ENCODE data around the gene MYOCD.

Gene MYOCD

DNA sequence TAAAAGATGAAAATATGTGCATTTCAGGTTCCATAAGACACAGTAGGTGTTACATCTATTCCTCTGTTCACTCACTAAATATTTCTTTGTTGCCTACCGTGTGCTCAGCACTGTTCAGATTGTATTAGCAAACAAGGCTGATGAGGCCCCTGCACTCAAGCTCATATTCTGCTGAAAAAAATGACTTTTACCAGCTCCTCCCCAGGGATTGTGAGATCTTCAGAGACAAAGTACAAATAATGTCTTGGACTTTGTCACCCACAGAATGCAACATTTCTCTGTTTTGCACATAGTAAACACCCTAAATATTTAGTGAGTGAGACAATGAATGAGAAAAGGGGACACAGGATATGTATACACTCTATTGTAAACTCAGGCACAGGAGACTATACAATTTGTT is 21.9 kb upstream of the MYOCD start:
- DNase-seq (ENCODE audit: low spot score) = no peak

DNA sequence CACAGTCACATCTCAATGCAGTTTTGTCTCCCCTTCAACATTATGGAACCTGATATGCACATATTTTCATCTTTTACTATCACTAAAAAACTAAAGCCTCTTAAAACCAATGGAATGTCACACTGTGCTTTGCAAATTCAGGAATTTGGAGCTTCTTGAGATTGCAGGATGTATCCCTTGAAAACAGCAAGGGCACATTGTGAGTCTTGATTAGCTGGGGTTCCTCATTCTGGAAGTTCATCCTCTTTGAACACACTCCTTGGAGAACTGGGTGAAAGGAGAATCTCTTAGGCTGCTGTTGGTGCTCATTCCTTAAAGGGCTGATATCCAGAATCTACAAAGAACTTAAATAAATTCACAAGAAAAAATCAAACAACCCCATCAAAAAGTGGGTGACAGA is 21.1 kb upstream of the MYOCD start:
- no peak for DNase-seq (ENCODE audit: low spot score)

- DNase-seq (ENCODE audit: low spot score) = no peak
These were observed 18.8 kb upstream of the MYOCD start for GRCh38 chr17:12646761-12647422.

DNA sequence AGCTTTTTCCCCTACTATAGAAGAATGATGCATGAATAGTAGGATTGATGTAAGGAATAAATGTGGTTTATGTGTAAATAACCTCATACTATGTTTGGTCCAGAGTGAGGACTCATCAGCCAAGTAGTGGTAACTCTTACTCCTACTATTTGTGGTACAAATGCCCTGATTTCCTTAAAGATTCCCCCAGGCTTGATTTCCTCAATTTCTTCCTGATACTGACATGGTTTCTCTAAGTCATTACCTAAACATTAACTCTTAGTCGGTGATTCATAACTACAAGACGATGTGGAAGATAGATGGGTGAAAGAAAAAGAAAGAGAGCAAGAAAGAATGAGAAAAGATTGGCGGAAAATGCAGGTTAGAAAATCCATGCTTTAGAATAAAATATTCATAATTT is 17.2 kb upstream of the MYOCD start:
- DNase-seq (ENCODE audit: low spot score) = no peak

DNA sequence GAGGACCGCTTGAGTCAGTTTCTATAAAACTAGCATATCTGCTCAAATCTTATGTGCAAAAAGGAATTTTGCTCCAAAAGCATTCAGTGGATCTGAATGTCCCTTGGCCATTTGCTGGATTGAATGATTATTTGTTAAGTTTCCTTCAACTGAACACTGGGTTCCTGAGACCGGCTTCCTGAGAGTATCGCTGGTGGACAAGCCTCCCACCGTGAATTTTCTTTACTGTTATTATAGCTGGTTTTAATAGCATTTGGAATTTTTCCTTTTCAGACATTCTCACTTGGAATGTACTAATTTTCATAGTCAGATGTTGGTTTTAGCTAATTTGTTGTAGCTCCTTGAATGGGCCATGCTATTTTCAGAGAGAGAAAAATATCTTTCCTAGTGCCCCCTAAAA is 9.8 kb upstream of the MYOCD start:
- DNase-seq (ENCODE audit: low spot score) = no peak

DNA sequence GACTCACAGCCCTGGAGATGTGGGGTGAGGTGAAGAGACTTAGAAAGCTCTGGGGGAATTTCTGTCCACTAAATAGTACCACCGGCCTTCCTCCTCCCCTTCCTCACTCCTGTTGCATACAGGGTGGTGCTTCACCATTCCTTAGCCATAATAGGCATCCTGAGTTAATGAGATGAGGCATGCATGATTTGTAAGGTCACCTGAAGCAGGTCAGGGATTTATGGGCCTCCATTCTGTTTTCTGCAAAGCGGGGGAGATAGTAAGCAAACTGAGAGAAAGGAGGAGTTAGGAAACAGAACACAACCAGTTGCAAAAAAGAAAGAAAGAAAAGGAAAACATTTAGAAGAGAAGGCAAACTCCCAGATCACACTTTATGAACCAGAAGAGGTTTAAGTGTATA is 9.3 kb upstream of the MYOCD start:
- no peak for DNase-seq (ENCODE audit: low spot score)

DNA sequence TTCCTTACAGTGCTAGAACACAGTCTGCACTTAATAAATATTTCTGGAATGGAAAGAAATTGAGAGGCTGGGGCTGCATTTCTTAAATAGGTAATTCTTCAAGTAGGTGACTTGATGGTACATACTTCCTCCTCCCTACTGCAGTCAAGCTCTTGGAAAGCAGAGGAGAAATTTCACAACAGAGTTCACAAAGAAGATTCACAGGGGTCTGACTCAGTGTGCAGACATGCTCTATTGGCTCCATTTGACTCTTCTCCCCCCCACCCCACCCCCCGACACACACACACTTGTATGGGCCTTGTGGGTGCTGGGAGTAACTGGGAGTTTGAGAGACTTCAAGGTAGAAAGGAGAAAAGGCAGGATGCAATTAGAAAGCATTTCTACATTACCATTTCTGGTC is 6.2 kb upstream of the MYOCD start:
- DNase-seq (ENCODE audit: low spot score) = no peak

- no peak for DNase-seq (ENCODE audit: low spot score)
These were observed 1.4 kb upstream of the MYOCD start for GRCh38 chr17:12664252-12664651.

DNA sequence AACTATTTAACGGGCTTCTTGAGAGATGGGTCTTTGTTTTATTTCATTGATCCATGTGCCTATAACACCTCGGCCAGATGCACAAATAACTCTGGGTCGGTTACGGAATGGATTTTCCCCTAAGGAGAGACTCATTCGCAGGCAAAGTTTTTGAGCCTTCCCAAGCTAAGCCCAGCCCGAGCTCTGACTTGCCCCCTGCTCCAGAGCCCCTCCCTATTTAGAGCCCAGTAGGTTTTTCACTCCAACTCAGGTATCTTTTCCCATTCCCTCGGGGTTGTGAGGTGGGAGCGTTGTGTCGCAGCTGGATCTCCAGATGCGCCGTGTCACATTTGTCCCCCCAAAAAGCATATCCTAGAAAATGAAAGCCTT is 812 bp upstream of the MYOCD start:
- no peak for DNase-seq (ENCODE audit: low spot score)

GRCh38 chr17:12666718-12667117 is 1.0 kb downstream of the MYOCD start:
- DNase-seq (ENCODE audit: low spot score) = no peak

DNA sequence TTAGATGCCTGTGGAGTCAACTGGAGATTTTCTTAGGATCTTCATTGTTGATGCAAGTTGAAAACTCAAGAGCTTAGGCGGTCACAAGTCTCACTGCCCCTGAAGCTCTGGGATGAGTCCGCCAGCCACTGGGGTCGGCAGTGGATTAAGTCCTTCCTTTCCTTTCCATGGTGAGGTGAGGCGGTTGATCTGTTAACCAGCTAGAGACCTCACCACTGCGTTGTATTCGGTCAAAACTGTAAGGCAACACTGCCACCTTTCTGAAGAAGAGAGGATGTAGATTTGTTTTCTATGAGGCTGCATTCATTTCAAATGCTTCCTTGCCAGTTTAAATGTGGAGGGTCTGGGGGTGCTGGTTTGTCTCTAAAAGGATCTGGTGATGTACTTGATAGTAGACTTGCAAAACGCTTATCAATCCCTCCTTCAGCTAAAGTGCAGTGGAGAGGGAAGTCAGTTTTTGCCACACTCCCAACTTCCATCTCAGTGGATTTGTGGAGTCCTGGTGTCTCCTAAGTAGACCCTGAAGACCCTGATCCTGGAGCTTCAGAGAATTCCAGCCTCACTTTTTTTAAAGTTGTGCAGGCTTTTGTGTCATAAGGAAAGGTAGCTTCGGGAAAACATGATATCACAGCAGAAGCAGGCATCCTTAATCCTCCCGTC is 1.7 kb downstream of the MYOCD start:
- DNase-seq (ENCODE audit: low spot score) = no peak

- no peak for DNase-seq (ENCODE audit: low spot score)
These were observed 6.2 kb downstream of the MYOCD start for GRCh38 chr17:12671906-12672305.

GRCh38 chr17:12672947-12673346 is 7.3 kb downstream of the MYOCD start:
- DNase-seq (ENCODE audit: low spot score) = no peak

DNA sequence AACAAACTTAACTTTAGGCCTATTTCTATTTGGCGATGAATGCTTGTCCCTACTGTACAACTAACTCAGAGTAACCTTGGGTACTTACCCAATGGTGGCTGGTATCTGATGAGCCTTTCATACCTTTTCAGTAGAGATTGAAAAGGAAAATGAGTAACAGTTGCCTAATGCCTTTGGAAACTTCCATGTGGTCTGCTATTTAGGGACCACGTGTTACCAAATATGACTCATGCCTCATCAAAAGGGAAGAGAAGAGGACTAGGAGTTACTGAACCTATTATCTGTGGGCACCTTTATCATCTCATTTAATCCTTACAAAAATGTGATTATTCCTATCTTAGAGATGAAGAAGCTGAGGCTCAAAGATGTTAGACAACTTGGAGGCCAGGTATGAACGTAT is 8.1 kb downstream of the MYOCD start:
- no peak for DNase-seq (ENCODE audit: low spot score)

GRCh38 chr17:12680407-12680897 is 14.8 kb downstream of the MYOCD start:
- DNase-seq (ENCODE audit: low spot score) = no peak

GRCh38 chr17:12680993-12681392 is 15.3 kb downstream of the MYOCD start:
- no peak for DNase-seq (ENCODE audit: low spot score)

- DNase-seq (ENCODE audit: low spot score) = no peak
These were observed 17.6 kb downstream of the MYOCD start for GRCh38 chr17:12683299-12683698.

DNA sequence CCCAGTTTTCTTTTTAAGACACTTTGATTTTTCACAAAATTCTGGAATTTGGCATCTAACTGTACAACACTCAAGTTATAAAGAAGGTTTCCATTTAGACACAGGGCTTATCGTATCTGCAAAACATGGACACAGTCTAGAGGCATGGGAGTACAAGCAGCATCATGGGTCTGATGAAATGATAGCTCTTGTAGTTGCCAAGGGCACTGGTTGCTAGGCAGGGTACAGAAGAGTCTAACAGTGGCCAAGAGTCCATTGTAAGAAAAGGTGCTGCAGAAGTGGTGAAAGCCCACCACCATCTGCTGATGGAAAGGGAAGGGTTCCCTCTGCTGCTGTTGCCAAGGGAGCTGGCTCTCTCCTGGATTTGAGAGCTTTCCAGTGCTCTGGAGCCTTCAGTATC is 20.8 kb downstream of the MYOCD start:
- no peak for DNase-seq (ENCODE audit: low spot score)

- DNase-seq (ENCODE audit: low spot score) = no peak
These were observed 22.7 kb downstream of the MYOCD start for GRCh38 chr17:12688382-12688781.

DNA sequence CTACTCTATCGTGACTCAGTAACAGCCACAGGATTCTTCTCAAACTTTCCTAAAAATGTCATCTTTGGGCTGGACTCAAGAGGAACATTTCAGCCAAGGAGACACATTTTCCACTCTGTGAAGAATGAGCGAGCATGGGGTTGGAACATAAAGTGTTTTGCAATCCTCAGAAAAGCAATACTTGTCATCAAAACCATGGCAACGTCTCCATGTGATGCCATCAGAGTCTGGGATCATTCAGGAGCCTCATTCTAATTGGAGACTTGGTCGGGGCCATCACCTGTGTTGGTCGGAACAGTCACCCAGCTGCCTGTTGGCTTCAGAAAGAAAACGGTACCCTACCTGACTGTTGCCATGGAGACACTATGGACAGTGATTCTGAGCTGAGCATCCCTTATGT is 25.5 kb downstream of the MYOCD start:
- DNase-seq (ENCODE audit: low spot score) = no peak

DNA sequence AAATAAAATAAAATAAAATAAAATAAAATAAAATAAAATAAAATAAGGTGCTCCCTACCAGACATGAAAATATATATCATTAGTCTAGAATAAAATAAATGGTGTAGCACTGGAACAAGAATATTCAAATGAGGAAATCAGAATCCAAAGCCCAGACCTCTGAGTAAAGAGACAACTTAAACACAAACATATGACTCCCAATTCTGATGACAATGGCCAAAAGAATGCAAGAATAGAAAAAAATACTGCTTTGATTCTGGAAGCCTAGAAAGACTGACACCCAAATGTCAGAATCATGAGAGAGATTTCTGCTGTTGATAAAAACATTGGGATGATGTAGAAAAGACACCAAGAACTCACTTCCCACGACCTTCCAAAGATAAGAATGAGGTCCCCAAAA is 27.9 kb downstream of the MYOCD start:
- no peak for DNase-seq (ENCODE audit: low spot score)

DNA sequence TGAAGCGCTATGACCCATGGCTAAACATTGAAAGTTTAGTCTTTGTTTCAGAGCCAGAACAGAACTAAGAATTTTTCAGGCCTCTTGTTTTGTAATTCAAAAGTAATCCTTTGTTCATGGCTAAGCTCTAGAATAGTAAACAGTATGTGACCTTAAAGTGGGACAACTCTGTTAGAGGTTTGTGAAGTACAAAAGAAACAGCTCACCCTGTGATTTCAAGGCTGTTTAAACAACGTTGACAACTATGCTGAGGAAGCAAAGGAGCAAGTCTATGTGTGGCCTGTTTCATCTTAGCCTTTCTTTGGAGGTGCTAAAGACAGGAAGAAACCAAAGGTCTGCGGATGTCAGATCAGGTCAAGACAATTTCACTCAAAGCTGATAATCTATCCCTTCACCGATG is 40.4 kb downstream of the MYOCD start:
- no peak for DNase-seq (ENCODE audit: low spot score)

DNA sequence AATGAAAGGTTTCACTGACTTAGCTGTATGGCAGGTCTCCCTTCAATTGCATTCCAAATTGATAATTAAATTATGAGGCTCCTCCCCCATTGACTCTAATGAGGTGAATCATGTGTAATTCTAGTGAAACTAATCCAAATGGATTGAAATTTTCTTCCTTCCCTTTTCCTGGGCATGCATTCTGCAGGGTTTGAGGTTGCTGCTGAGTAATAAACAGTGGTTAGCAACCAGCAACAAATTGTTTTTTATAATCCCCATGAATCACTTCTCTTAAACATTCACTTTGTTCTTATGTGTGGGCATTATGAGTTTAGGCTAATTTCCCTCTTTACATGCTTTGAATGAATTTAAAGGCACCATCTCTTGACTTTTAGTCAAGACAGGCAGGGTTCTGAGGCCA is 43.4 kb downstream of the MYOCD start:
- no peak for DNase-seq (ENCODE audit: low spot score)

DNA sequence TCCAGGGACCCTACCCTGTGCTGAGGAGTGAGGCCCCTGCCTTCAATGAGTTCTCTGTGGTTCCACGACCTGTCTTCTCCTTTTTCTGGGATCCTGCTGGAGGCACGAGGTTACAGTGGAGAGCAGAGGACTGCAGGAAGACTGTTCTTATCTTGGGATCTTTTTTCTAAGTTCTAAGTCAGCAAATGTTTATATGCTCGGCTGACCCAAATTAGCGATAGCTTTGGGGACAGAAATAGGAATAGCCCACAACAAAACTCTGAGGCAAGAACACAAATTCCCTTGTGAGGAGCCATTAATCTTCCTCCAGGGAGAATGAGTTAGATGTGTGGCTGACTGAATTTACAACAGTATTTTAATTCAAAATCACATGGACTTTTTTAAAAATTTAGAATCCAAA is 46.7 kb downstream of the MYOCD start:
- DNase-seq (ENCODE audit: low spot score) = no peak
